Spinal cord (tissue), 10 donors: ENCODE results near the gene ADD1. TPM values are rescaled to one million over a fixed set of nuclear protein-coding genes. Genes with fewer than 3 reads are reported as not detected.

Experiments
- DNase-seq, 6 donors: peaks; one replicate each; pipeline versions ENCODE4 v3.0.0 to v3.0.0-alpha.2; 2013 to 2015; ENCODE audit warnings: low spot score in 6 of 6, low read depth in 4 of 6
- H3K27ac ChIP-seq: one replicate; pipeline ENCODE4 v1.5.1; 2013; ENCODE audit warnings: low read depth, low read length, control low read depth
- H3K27me3 ChIP-seq: one replicate; pipeline ENCODE4 v1.6.1; 2013; ENCODE audit warnings: low read length; ENCODE audit not compliant: control insufficient read depth, insufficient read depth
- H3K36me3 ChIP-seq: one replicate; pipeline ENCODE4 v1.6.1; 2013; ENCODE audit warnings: low read length; ENCODE audit not compliant: control insufficient read depth, insufficient read depth
- H3K4me1 ChIP-seq: one replicate; pipeline ENCODE4 v1.6.1; 2013; ENCODE audit warnings: low read length; ENCODE audit not compliant: control insufficient read depth, insufficient read depth
- H3K4me3 ChIP-seq: one replicate; pipeline ENCODE4 v1.5.1; 2013; ENCODE audit warnings: low read depth, low read length, control low read depth
- H3K9me3 ChIP-seq: one replicate; pipeline ENCODE4 v1.6.1; 2013; ENCODE audit warnings: low read length; ENCODE audit not compliant: control insufficient read depth, insufficient read depth
- WGBS: methylation state at CpG from one replicate; pipeline ENCODE4 v1.1.5; 2013; ENCODE audit warnings: missing lambda C conversion rate; ENCODE audit not compliant: insufficient coverage; 5-methylcytosine and 5-hydroxymethylcytosine counted together
- polyA plus RNA-seq, 2 donors: library from polyadenylated mRNA; unstranded; fragments of 120-200 nt; gene quantifications; one replicate each; pipeline ENCODE4 v1.2.1, GENCODE V29; 2013; ENCODE audit not compliant: insufficient read length in 2 of 2
- total RNA-seq, 2 donors: library from RNA; depleted of rRNA in 1 of 2; stranded (reverse); fragments of 120-200 nt in 1 of 2; fragments of >200 nt in 1 of 2; gene quantifications; one replicate each; pipeline versions ENCODE4 v1.2.3 to v1.2.4, GENCODE V29; 2013 to 2014
- donor health status: healthy.

Gene ADD1
- total and polyA plus RNA-seq, 4 donors, result 201 to 334 (median 306) TPM

- H3K36me3 ChIP-seq, result peaks cover 76% of the 10 kb centered on the region
- H3K27ac ChIP-seq, result no peak overlapping the region
- DNase-seq, result no peak
- H3K4me1 ChIP-seq, result peaks cover 37% of the 10 kb centered on the region
- H3K4me3 ChIP-seq, result no peak overlapping the region
- H3K9me3 ChIP-seq, result no peaks in the 10 kb centered on the region
- no peaks in the 10 kb centered on the region for H3K27me3 ChIP-seq
- 87% methylated on average over 34 of the region's 34 CpGs for WGBS
Measured at GRCh38 chr4:2930758-2931511, 87.3 kb downstream of the ADD1 start.

GRCh38 chr4:2931512-2932301 lies 88.1 kb downstream of the ADD1 start:
- Histone ChIP-seq H3K27ac (no peak overlapping the region), H3K27me3 (no peaks in the 10 kb centered on the region), H3K9me3 (no peaks in the 10 kb centered on the region), H3K4me1 (peaks cover 44% of the 10 kb centered on the region), H3K36me3 (peaks cover 72% of the 10 kb centered on the region), H3K4me3 (no peak overlapping the region)
- DNase-seq, result peak in 1 of 6 donors; percentile 2
- WGBS, result 79% methylated on average over 33 of the region's 38 CpGs

GRCh38 chr4:2932321-2932950 lies 88.8 kb downstream of the ADD1 start:
- Histone ChIP-seq H3K4me3 (no peak overlapping the region), H3K9me3 (no peaks in the 10 kb centered on the region), H3K27me3 (no peaks in the 10 kb centered on the region), H3K27ac (peak overlapping the region; percentile 15), H3K36me3 (peaks cover 72% of the 10 kb centered on the region), H3K4me1 (peaks cover 46% of the 10 kb centered on the region)
- no peak for DNase-seq
- 85% methylated on average over 18 of the region's 18 CpGs for WGBS

GRCh38 chr4:2932951-2933565 lies 89.4 kb downstream of the ADD1 start:
- peaks cover 46% of the 10 kb centered on the region for H3K4me1 ChIP-seq
- H3K4me3 ChIP-seq, result peak overlapping the region; percentile 65
- WGBS, result 77% methylated on average over 14 of the region's 15 CpGs
- peak overlapping the region; percentile 64 for H3K27ac ChIP-seq
- peaks cover 73% of the 10 kb centered on the region for H3K36me3 ChIP-seq
- peak in 1 of 6 donors; percentile 3 for DNase-seq
- H3K27me3 ChIP-seq, result no peaks in the 10 kb centered on the region
- no peaks in the 10 kb centered on the region for H3K9me3 ChIP-seq

- peaks cover 73% of the 10 kb centered on the region for H3K36me3 ChIP-seq
- 21% methylated on average over 27 of the region's 31 CpGs for WGBS
- H3K27ac ChIP-seq, result peak overlapping the region; percentile 64
- peak in 1 of 6 donors; percentile 5 for DNase-seq
- H3K4me3 ChIP-seq, result peak overlapping the region; percentile 65
- no peaks in the 10 kb centered on the region for H3K27me3 ChIP-seq
- H3K9me3 ChIP-seq, result no peaks in the 10 kb centered on the region
- H3K4me1 ChIP-seq, result peaks cover 46% of the 10 kb centered on the region
Measured at GRCh38 chr4:2933566-2934076, 90.0 kb downstream of the ADD1 start.

GRCh38 chr4:2934077-2934812 lies 90.6 kb downstream of the ADD1 start:
- 0% methylated on average over 43 of the region's 93 CpGs for WGBS
- DNase-seq, result peak in 2 of 6 donors; percentile 41 to 53
- peak overlapping the region; percentile 65 for H3K4me3 ChIP-seq
- H3K27ac ChIP-seq, result peak overlapping the region; percentile 64
- peaks cover 73% of the 10 kb centered on the region for H3K36me3 ChIP-seq
- peaks cover 46% of the 10 kb centered on the region for H3K4me1 ChIP-seq
- H3K9me3 ChIP-seq, result no peaks in the 10 kb centered on the region
- H3K27me3 ChIP-seq, result no peaks in the 10 kb centered on the region

GRCh38 chr4:2934813-2935761 lies 91.4 kb downstream of the ADD1 start:
- Histone ChIP-seq H3K27me3 (no peaks in the 10 kb centered on the region), H3K27ac (peak overlapping the region; percentile 64), H3K36me3 (peaks cover 74% of the 10 kb centered on the region), H3K4me1 (peaks cover 46% of the 10 kb centered on the region), H3K9me3 (no peaks in the 10 kb centered on the region), H3K4me3 (peak overlapping the region; percentile 69)
- peak; percentile 77 to 97 (median 88) for DNase-seq
- WGBS, result under 1% methylated on average over 69 of the region's 70 CpGs
